DMS114 treated with DMSO at 0.1 percent for 48 hours (cell line): Measurements from ENCODE around the gene AK8.

Source experiments
- DNase-seq: peaks from one replicate; lab custom pipeline; 2025; ENCODE audit not compliant: unreplicated experiment; lab: John Stamatoyannopoulos, UW

Gene AK8

GRCh38 chr9:132800038-132800648 is 77.9 kb downstream of the AK8 start:
- peak; percentile 50 for DNase-seq

GRCh38 chr9:132798817-132799790 is 79.0 kb downstream of the AK8 start:
- DNase-seq = no peak

GRCh38 chr9:132797861-132798659 is 80.0 kb downstream of the AK8 start:
- no peak for DNase-seq

GRCh38 chr9:132795511-132796303 is 82.4 kb downstream of the AK8 start:
- no peak for DNase-seq

- no peak for DNase-seq
Observed at GRCh38 chr9:132794730-132795380, 83.2 kb downstream of the AK8 start.

- no peak for DNase-seq
Observed at GRCh38 chr9:132793606-132794580, 84.2 kb downstream of the AK8 start.

- DNase-seq = no peak
Observed at GRCh38 chr9:132792547-132792946, 85.5 kb downstream of the AK8 start.

- no peak for DNase-seq
Observed at GRCh38 chr9:132791699-132792240, 86.3 kb downstream of the AK8 start.

- DNase-seq = no peak
Observed at GRCh38 chr9:132789719-132790118, 88.4 kb downstream of the AK8 start.

GRCh38 chr9:132788378-132788777 is 89.7 kb downstream of the AK8 start:
- DNase-seq = no peak

GRCh38 chr9:132787748-132788159 is 90.3 kb downstream of the AK8 start:
- DNase-seq = no peak

- no peak for DNase-seq
Observed at GRCh38 chr9:132784286-132784830, 93.7 kb downstream of the AK8 start.

- DNase-seq = no peak
Observed at GRCh38 chr9:132783006-132783405, 95.1 kb downstream of the AK8 start.

GRCh38 chr9:132782037-132782436 is 96.0 kb downstream of the AK8 start:
- DNase-seq = no peak

- no peak for DNase-seq
Observed at GRCh38 chr9:132780230-132781007, 97.7 kb downstream of the AK8 start.

GRCh38 chr9:132776891-132777290 is 101.2 kb downstream of the AK8 start:
- DNase-seq = no peak

GRCh38 chr9:132776268-132776667 is 101.8 kb downstream of the AK8 start:
- no peak for DNase-seq

- DNase-seq = no peak
Observed at GRCh38 chr9:132775720-132776119, 102.4 kb downstream of the AK8 start.
